Brain microvascular endothelial cell (primary cell): ENCODE measurements around the gene KCNJ2.
A peak's percentile ranks its signal among the peaks of the same experiment; 100 is the strongest.

Experiments used
- DNase-seq: peaks from one replicate; pipeline ENCODE4 v3.0.0-alpha.2; 2020
- H3K27ac ChIP-seq: fragments of 250-450 bp; sonication (Bioruptor Pico); 2 replicates; pipeline ENCODE4 v1.5.1; 2020; ENCODE audit warnings: mild to moderate bottlenecking, moderate library complexity
- H3K27me3 ChIP-seq: fragments of 250-450 bp; sonication (Bioruptor Pico); replicated peaks from 2 replicates; pipeline ENCODE4 v1.5.1; 2020; ENCODE audit warnings: mild to moderate bottlenecking
- H3K36me3 ChIP-seq: fragments of 250-450 bp; sonication (Bioruptor Pico); replicated peaks from 2 replicates; pipeline ENCODE4 v1.5.1; 2020; ENCODE audit warnings: mild to moderate bottlenecking
- H3K4me3 ChIP-seq: 2 replicates; pipeline ENCODE4 v1.5.1; 2011; ENCODE audit warnings: low read depth, mild to moderate bottlenecking, control low read depth, low read length, moderate library complexity
- CTCF ChIP-seq: IDR thresholded peaks from 2 replicates; pipeline ENCODE4 v1.5.1; 2011; ENCODE audit warnings: low read depth, mild to moderate bottlenecking, moderate library complexity, low read length, control low read depth, inconsistent platforms; ENCODE audit errors: missing control alignments
- in situ Hi-C: cut with HindIII; loops from 2 replicates; pipeline ENCODE4 v1.10.0; 2017; ENCODE audit warnings: low sequenced_read_pairs, low pct_ligation_motif_present

KCNJ2 gene

GRCh38 chr17:70168977-70169708 lies at the start of gene KCNJ2:
Gene KCNJ2 (plus strand): TSS chr17:70169532. CDS start chr17:70175040, 5,508 bp downstream.
- peak; percentile 34 for DNase-seq
- Histone ChIP-seq H3K36me3 (no peaks in the 10 kb centered on the region), H3K4me3 (peak within 1 kb of the TSS; percentile 72), H3K27me3 (no peaks in the 10 kb centered on the region), H3K27ac (no peak within 1 kb of the TSS)
- in situ Hi-C loops = no loop called here
- TF ChIP-seq CTCF = no peak

- Histone ChIP-seq H3K27ac (no peak overlapping the region), H3K27me3 (no peaks in the 10 kb centered on the region), H3K4me3 (no peak overlapping the region), H3K36me3 (no peaks in the 10 kb centered on the region)
- in situ Hi-C loops = no loop called here
- no peak for DNase-seq
- TF ChIP-seq CTCF = no peak
Measured at GRCh38 chr17:70119545-70119944, 49.8 kb upstream of the KCNJ2 start.

GRCh38 chr17:70119983-70120382 lies 49.3 kb upstream of the KCNJ2 start:
- Histone ChIP-seq H3K4me3 (no peak overlapping the region), H3K27ac (no peak overlapping the region), H3K36me3 (no peaks in the 10 kb centered on the region), H3K27me3 (no peaks in the 10 kb centered on the region)
- DNase-seq = no peak
- TF ChIP-seq CTCF = no peak
- in situ Hi-C loops = no loop called here

GRCh38 chr17:70120425-70120824 lies 48.9 kb upstream of the KCNJ2 start:
- no peak for TF ChIP-seq CTCF
- DNase-seq = no peak
- no peaks in the 10 kb centered on the region for H3K27me3 ChIP-seq
- H3K27ac ChIP-seq = no peak overlapping the region
- H3K4me3 ChIP-seq = no peak overlapping the region
- in situ Hi-C loops = no loop called here
- H3K36me3 ChIP-seq = no peaks in the 10 kb centered on the region

- DNase-seq = no peak
- H3K27me3 ChIP-seq = no peaks in the 10 kb centered on the region
- H3K27ac ChIP-seq = no peak overlapping the region
- H3K36me3 ChIP-seq = no peaks in the 10 kb centered on the region
- H3K4me3 ChIP-seq = no peak overlapping the region
- in situ Hi-C loops = no loop called here
- no peak for TF ChIP-seq CTCF
Measured at GRCh38 chr17:70121126-70121525, 48.2 kb upstream of the KCNJ2 start.

- DNase-seq = no peak
- H3K27me3 ChIP-seq = no peaks in the 10 kb centered on the region
- in situ Hi-C loops = no loop called here
- H3K4me3 ChIP-seq = no peak overlapping the region
- H3K36me3 ChIP-seq = no peaks in the 10 kb centered on the region
- no peak for TF ChIP-seq CTCF
- no peak overlapping the region for H3K27ac ChIP-seq
Measured at GRCh38 chr17:70123193-70123592, 46.1 kb upstream of the KCNJ2 start.
